GDM1 (cell line): ENCODE measurements around the gene FRY.

Experiments
- DNase-seq: peaks from one replicate; lab custom pipeline; 2025; lab: John Stamatoyannopoulos, UW

The FRY gene

DNA sequence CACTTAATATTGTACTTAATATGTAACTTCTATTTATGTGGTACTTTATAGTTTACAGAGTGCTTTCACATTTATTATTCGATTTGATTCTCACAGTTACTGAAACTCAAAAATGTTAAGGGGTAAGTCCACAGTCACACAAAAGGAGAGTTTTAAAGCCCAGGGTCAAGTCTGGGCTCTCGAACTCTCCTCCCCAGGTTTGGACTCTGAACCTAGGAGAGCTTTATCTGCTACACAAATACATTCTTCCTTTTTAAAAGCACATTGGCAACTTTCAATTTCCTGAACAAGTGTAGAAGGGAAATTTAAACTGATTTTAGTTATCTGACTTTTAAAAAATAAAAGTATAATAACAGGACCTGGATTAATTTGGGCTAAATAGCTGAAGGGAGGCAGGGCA, 144.4 kb downstream of the FRY start:
- no peak for DNase-seq

DNA sequence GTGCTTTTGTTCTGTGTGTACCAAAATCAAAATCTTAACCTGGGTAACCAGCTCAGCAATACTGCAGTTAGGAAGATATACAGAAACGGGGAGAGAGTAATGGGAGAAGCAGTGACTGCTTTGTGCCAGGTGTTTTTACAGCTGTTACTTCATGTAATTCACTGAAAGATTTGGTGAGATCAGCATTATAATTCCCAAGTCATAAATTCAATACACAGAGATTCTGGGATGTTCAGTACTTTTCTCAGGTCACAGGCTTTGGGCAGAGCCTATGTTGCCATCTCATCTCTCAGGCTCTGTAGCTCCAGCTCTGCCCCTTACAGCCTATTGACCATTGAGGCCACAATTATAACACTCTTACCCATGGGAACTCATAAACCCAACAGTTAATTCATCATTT, 145.1 kb downstream of the FRY start:
- no peak for DNase-seq

DNA sequence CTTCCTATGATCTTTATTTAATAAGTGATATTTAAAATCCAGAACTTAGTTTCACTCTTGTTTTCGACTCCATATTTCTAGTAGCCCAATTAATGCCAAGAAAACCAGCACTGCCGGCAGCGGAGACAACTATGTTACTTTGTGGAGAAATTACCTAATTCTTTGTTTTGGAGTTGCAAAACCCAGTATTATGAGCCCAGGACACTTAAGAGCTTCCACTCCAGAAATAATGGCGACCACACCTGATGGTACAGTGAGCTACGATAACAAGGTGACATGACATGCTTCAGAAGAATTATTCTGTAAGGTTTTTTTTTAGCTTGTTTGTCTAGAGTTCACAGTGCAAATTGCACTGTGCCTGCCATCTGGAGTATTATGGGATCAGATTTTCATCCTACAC, 147.2 kb downstream of the FRY start:
- no peak for DNase-seq

DNA sequence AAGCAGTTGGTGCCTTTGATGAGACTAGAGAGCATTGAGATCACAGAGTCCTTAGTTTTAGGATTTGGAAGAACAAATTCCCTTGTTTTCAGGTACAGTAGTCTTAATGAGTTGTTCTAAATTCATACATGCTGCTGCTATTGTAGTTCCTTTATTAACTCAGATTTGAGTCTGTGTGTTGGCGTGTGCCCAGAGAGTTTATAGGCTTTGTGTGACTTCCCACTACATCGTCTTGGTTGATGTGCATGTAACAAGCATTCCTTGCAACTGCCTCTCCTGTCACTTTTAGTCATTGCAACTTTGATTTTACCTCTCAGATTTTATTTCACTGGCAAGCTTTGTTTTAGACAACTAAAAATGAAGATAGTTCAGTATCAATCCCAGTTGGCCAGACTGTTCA, 148.1 kb downstream of the FRY start:
- DNase-seq = no peak

DNA sequence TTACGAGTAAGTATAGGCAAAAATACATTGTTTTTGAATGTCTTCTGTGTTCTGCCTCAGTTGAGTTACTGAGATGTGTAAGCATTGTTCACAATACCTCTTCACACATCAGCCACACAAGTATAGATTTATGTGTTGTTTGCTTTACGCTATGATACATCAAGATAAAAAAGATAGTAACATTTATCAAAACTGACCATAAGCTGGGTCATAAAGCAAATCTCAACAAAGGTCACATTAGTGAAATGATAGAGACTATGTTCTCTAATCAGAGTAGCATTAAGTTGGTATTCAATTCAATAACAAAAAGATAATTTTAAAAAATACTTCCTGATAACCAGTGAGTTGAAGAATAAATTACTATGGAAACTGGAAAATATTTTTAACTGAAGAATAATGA, 156.1 kb downstream of the FRY start:
- DNase-seq = no peak

DNA sequence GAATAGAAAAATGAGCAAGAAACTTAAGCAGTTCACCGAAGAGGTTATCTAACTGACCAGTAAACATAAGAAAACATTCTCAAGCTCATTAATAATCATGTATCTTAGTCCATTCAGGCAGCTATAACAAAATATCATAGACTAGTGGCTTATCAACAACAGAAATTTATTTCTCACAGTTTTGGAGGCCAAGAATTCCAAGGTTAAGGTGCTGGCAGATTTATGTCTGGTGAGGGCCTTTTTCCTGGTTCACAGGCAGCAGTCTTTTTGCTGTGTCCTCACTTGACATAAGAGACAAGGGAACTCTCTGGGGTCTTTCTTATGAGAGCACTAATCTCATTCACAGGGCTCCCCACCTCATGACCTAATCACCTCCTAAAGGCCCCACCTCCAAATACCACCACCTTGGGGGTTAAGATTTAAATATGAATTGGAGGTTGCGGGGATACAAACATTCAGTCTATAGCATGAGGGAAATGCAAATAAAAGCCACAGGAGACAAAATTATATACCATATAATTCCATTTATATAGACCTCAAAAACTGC, 160.0 kb downstream of the FRY start:
- DNase-seq = no peak

DNA sequence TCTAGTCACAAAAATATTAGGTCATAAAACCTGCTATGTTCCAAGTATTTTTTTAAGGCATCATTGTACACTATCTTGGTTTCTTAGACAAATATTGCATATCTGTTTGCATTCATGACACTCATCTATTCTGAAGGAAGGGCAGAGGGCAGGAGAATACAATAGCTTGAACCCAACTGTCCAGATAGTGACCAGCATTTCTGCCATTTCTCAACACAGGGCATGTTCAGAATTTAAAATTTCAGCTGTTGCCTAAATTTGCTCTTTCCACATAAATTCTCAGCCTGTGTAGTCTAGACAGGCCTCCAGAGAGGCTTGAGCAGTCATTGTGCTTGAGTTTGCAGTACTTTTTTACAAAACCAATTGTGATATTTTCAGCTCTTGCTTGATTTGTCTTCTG, 164.1 kb downstream of the FRY start:
- no peak for DNase-seq

DNA sequence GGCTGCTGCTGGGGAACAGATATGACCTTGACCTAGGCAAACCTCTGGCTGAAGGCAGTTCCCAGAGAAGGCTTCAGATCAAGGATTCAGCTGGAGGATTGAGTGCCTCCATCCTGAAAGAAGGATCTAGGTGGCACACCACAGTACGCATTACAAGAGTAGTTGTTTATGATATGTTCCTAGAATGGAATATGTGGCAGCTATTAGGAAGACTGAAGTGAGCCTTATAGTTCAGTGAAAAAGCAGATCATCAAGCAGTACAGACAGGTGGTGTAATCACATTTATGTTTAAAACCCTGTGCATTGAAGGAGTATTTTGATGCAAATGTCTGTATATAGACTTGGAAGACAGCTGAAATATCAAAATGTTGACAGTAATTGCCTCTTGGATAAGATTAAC, 167.6 kb downstream of the FRY start:
- DNase-seq = no peak

DNA sequence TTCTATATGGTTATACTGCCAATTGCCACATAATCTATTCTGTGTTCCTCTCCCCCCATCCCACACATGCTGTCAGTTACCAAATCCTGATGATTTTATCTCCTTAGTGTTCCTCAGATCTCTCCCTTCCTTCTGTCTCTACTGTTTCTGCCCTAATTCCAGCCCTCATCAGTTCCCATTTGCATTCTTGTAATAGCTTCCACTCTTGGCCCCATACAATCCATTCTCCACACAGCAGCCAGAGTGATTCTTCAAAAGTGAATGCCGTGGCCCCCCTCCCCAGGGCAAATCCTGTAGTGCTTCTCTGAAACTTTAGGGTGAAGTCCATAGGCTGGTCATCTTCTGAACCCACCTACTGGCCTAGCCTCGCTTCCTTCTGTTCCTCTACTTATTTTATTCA, 169.2 kb downstream of the FRY start:
- no peak for DNase-seq

DNA sequence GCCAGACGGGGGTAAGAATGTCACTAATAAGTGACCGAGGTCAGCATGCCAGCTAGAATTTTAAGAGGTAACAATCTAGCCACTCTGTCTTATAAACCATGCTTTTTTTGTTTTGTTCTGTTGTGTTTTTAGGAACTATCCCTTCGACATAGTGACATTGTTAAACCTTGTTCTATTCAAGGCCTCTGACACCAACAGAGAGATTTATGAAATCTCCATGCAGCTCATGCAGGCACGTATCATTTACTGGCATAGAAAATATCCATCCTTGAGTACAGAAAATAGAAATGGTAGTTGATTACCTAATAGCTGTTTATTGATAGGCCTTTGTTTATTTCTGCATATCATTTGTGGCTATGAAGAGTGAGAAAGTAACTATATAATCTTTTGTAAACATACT, 170.2 kb downstream of the FRY start:
- no peak for DNase-seq

DNA sequence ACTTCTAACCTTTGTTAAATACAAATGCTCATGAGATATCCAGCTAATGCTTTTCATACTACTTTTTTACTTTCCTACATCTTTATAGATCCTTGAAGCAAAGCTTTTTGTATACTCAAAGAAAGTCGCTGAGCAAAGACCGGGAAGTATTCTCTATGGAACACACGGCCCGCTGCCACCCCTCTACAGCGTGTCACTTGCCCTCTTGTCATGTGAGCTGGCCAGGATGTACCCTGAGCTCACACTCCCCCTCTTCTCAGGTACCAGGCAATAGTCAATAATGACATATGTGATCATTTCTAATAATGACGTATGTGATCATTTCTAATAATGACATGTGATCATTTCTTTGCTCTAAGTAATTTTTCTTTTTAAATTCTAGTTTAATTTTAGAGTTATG, 170.7 kb downstream of the FRY start:
- DNase-seq = no peak

DNA sequence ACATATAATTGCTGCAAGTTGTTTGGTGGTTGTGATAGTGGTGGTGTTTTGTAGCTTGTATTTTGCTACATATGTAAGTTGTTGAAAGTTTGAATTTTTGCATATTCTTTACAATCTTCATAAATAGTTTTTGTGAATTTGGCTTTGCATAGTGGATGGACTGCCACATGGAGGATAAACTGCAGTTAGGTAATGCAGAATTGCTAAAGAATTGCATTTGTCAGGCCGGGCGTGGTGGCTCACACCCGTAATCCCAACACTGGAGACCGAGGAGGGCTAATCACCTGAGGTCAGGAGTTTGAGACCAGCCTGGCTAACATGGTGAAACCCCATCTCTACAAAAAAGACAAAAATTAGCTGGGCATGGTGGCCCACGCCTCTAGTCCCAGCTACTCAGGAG, 171.6 kb downstream of the FRY start:
- no peak for DNase-seq

DNA sequence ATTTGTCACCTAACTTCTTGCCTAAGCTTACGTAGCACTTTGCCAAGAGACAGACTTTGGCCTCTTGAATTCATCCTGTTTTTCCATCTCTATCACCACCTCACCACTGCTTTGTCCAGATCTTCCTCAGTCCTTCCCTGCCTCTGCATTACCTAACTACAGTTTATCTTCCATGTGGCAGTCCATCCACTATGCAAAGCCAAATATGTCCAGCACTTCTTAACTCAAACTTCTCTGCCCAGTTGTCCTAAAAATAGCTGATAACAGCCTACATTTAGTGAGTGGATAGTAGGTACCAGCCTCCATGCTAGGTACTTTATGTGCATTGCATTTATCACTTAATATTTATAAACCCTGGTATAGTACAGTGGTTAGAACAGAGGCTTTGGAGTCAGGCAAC, 172.2 kb downstream of the FRY start:
- DNase-seq = no peak

DNA sequence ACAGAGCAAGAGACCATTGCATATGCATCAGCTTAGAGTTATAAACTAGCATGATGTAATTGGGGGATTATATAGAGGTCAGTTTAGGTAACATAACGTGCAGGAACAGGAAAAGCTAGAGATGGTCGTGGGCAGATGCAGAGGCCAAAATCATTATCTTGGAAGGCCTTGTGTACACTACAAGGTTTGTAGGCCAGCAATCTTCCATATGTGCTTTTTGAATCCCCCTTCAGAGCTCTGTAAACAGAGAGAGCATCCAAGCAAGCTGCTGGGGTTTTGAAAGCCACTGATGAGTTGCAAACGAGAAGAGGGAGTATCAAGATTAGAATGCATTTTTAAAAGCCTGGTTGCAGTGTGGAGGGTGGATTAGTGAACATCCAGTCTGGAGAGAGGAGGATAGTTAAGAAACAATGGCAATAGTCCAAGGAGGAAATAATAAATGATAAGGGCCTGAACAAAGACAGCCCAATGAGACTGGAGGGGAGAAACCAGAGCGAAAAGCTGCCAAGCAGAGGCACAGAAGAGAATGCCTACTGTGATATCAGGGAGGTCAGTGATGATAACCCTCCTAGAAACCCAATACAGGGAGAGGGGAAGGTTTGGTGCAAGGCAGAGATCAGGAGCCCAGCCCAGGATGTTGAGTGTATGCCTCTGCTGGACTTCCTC, 174.0 kb downstream of the FRY start:
- DNase-seq = no peak

DNA sequence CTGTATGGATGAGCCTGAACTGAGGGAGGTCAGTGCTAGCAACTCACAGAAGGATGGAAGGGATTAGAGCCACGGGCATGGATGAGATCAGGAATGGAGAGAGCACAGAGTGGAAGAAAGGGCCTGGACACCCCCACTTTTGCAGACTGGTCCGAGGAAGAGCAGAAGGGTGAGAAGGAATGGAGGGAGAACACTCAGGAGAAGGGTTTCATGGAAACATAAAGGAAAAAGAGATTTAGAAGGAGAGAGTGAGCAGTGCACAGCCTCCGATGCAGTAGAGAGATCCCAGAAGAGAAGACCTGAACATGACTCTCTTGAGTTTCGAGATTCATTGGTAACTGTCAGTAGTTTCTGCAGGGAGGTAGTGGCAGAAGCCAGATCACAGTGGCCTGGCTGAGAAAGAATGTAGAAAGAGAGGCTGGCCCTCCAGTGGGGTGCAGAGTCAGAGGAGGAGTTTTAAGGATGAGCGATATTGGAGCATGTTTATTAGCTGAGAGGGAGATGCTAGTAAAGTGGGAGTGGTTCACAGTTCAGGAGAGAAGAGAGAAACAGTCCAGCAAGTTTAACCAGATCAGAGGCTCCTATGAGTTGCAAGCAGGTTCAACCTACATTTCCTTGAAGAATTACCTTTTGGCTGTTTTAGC, 174.6 kb downstream of the FRY start:
- DNase-seq = no peak

DNA sequence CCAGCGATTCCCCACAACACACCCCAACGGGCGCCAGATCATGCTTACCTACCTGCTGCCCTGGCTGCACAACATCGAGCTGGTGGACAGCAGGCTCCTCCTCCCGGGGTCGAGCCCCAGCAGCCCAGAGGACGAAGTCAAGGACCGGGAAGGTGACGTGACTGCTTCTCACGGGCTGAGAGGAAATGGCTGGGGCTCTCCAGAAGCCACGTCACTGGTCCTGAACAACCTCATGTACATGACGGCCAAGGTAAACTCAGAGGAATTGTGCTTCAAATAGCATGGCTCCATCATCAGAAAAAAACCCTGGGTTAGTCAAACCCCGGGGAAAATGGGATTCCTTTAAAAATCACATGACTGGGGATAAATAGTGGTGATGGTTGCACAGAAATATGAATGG, 177.3 kb downstream of the FRY start:
- no peak for DNase-seq

DNA sequence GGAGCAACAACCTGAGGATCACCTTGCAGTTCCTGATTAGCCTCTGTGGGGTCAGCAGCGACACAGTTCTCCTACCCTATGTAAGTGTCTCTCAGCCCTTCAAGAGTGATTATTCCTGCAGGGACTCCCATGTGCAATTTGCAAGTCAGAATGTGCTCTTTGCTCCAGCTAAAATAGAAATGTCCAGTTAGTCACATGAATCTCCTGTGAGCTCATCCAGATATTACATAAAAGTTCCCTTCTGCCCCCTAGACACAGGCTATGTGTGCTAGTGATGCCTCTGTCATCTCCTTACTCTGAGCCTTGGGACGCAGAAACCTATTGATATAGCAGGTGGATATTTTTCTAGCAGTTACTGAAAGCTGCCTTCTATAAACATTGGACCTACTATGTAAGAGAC, 178.1 kb downstream of the FRY start:
- no peak for DNase-seq

DNA sequence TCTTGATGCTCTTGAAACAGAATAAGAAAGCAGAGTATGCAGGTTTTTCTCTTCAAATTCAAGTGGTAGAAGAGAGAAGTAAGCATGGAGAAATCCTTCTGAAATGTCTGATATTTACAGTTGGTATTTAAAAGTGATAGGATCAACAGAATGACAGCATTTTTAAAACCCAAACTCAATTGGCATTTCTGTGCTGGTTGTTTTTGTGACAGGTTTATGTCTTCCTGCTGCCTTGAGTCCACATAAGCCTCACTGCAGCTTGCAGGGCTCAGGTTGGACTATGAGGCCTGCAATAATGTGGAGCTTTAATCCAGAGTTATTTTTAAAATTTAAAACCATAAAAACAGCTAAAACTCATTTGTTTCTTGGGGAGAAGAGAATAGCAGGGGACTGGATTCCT, 178.5 kb downstream of the FRY start:
- DNase-seq = no peak

DNA sequence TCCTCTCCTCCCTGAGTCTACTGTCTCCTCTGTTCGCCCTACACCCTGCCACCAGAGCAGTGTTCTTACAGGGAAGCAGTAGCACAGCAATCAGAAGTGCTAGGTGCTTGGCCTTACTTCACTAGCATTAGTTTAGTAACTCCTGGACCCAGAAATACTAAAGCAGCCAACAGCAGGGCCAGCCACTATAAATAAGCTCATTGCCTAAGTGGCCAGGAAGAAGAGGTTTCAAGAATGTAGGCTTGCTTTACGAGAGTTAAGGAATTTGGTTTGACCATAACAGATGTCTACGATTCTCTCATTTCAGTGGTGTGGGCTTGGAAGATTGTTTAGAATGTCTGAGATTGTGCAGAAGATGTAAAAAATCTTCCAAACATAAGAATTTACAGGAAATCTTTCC, 180.2 kb downstream of the FRY start:
- no peak for DNase-seq

DNA sequence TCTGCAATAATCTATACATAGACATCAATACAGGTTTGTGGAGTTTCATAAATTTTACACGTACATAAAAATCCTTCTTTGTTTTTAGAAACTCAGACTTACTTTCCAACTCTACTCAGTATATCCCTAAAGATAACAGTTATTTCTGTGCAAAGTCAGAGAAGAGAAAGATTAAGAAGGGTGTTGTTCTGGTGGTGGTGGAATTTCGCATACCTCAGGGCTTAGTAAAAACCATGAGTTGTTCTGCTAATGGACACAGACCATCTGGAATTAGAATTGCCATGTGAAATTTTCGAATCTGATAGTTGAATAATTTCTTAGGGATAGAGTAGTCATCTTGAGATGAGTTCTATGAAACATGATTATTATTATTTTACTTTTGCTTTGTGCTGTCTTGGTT, 180.8 kb downstream of the FRY start:
- no peak for DNase-seq

DNA sequence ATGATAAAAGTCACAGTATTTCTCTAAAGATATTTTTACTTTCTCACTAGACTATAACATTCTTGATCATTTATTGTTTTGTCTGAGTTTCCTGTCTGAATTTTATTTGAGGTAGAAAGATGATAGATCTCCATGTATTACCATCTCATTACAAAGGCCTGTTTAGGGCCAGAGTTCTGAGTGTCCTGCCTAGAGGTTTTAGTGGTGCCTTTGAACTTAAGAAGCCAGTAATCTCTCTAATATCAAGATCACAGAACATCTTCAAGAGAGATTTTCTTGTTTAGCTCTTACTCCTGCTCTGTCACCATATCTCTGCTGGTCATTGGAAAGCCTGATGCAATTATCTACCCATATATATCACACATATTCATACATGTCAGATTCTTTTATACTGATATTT, 182.1 kb downstream of the FRY start:
- DNase-seq = no peak

DNA sequence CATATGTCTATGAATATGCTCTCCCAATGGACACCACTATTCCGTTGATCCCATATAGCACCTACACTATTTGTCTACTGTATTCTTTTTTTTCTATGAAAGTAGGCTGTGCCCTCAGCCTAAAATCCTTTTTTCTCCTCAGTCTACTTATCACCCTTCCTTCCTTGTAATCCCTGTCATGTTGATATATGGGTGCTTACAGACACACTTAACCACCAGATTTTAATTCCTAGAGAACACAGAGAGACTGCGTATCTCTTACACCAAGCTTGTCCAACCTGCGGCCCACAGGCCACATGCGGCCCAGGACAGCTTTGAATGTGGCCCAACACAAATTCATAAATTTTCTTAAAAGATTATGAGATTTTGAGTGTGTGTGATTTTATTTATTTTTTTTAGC, 182.5 kb downstream of the FRY start:
- no peak for DNase-seq

DNA sequence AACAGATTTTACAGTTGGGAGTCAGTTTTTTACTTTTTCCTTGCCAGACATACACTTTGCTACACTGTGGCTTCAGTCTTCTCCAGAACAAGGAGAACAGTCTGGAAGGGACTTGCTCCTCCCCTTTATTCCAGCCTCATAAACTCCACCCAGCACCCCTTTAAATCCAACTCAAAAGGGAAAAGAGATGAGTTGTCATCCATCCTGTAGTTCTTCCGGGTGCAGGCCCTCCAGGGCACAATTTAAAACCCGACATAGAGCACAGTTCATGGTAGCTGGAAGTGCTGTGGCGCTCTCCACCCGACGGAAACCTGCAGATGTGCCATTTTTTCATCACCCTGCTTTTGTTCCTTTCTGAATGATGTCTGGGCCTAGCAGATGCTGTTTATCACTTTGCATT, 184.7 kb downstream of the FRY start:
- DNase-seq = no peak

DNA sequence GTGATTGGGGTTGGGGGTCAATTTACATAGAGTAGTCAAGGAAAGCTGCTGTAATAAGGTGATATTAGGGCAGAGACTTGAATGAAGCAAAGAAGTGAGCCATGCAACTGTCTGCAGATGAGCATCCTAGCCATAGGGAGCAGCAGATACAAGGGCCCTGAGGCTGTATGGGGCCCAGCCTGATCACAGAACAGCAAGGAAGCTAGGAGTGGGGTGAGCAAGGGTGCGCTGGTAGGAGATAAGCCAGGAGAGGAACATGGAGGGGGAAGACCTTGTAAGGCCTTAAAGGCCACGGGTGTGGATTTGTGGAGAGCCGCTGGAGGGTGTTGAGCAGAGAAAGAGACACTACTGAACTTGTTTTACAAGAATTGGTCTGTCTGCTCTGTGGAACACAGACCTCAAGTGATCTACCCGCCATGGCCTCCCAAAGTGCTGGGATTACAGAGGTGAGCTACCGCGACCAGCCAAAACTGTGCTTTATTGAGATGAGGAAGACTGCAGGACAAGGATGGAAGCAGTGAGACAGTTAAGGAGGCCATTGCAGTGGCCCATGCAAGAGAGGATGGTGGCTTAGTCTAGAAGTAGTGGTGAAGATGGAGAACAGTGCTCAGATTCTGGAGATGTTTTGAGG, 190.6 kb downstream of the FRY start:
- DNase-seq = no peak
